A673 (cell line): ENCODE data around the gene EIF3D. TPM values are rescaled to one million over a fixed set of nuclear protein-coding genes. Genes with fewer than 3 reads are reported as not detected.

Experiments used
- BruUV-seq: library from RNA; stranded (reverse); fragments of 400-500 nt; replicated peaks from 2 replicates; lab custom pipeline; 2021; lab: Mats Ljungman, UMichigan
- CTCF ChIA-PET: fragments of 300-600 bp; sonication (Branson Sonifier 250); formaldehyde crosslinking; loops from one replicate; lab custom pipeline; 2022; ENCODE audit warnings: antibody characterized with exemption; lab: Charles Lee
- POLR2A ChIA-PET: fragments of 300-600 bp; sonication (Branson Sonifier 250); formaldehyde crosslinking; loops from one replicate; lab custom pipeline; 2022; ENCODE audit warnings: antibody characterized with exemption; ENCODE audit not compliant: low non-redundant PET; lab: Charles Lee
- DNase-seq: peaks from one replicate; pipeline ENCODE4 v3.0.0-alpha.2; 2015; ENCODE audit warnings: low spot score
- H3K27ac ChIP-seq: fragments of 200-600 bp; sonication (generic); 2 replicates; pipeline ENCODE4 v1.5.1; 2016; ENCODE audit warnings: mixed run types, low read depth, mild to moderate bottlenecking, mixed read lengths, antibody characterized with exemption, low read length; ENCODE audit not compliant: poor library complexity, severe bottlenecking
- H3K27me3 ChIP-seq: fragments of 200-600 bp; sonication (generic); replicated peaks from 2 replicates; pipeline ENCODE4 v1.6.1; 2017; ENCODE audit warnings: mixed run types, low read depth, mild to moderate bottlenecking, mixed read lengths, antibody characterized with exemption, low read length; ENCODE audit not compliant: insufficient read depth, poor library complexity
- H3K36me3 ChIP-seq: fragments of 200-600 bp; sonication (generic); 2 replicates; pipeline ENCODE4 v1.6.1; 2016; ENCODE audit warnings: mixed run types, mild to moderate bottlenecking, mixed read lengths, antibody characterized with exemption, low read length; ENCODE audit not compliant: insufficient read depth, poor library complexity, severe bottlenecking
- H3K4me1 ChIP-seq: fragments of 200-600 bp; sonication (generic); 2 replicates; pipeline ENCODE4 v1.6.1; 2017; ENCODE audit warnings: mixed run types, mild to moderate bottlenecking, mixed read lengths, antibody characterized with exemption, low read length; ENCODE audit not compliant: insufficient read depth, poor library complexity, severe bottlenecking
- H3K4me3 ChIP-seq: fragments of 200-600 bp; sonication (generic); 2 replicates; pipeline ENCODE4 v1.5.1; 2016; ENCODE audit warnings: low read depth, mixed run types, mild to moderate bottlenecking, mixed read lengths, low read length; ENCODE audit not compliant: poor library complexity, severe bottlenecking
- H3K9me3 ChIP-seq: fragments of 200-600 bp; sonication (generic); 2 replicates; pipeline ENCODE4 v1.6.1; 2016; ENCODE audit warnings: mixed run types, low read depth, mild to moderate bottlenecking, mixed read lengths, antibody characterized with exemption, low read length; ENCODE audit not compliant: poor library complexity, severe bottlenecking
- CTCF ChIP-seq: fragments of 300-800, 200-600 bp; sonication (generic); conservative IDR thresholded peaks from 2 replicates; pipeline ENCODE4 v1.5.1; 2017; ENCODE audit warnings: low read depth, mild to moderate bottlenecking, antibody characterized with exemption, low read length, moderate library complexity, mixed read lengths
- EZH2 ChIP-seq: fragments of 200-600 bp; sonication (generic); IDR thresholded peaks from 2 replicates; pipeline ENCODE4 v1.6.1; 2017; ENCODE audit warnings: borderline replicate concordance, low read depth, mild to moderate bottlenecking, mixed read lengths, antibody characterized with exemption, low read length; ENCODE audit not compliant: poor library complexity, severe bottlenecking
- intact Hi-C: fragments of 100-400 bp; cut with micrococcal nuclease; formaldehyde crosslinking; loops from one replicate; pipeline ENCODE4 v1.10.0; 2022; ENCODE audit not compliant: unreplicated experiment
- total RNA-seq: library from RNA; stranded (reverse); gene quantifications from 2 replicates; pipeline ENCODE4 v1.2.3, GENCODE V29; 2021

EIF3D gene
- total RNA-seq, 1 experiment from 2014 or later: 249 TPM

- BruUV-seq: no TSS peak
- H3K27ac ChIP-seq: no peak overlapping the region
- no peak for TF ChIP-seq EZH2
- TF ChIP-seq CTCF: no peak
- no peaks in the 10 kb centered on the region for H3K9me3 ChIP-seq
- ChIA-PET POLR2A (no interaction called here), CTCF (no interaction called here)
- DNase-seq: no peak
- no peaks in the 10 kb centered on the region for H3K27me3 ChIP-seq
- no peak overlapping the region for H3K4me3 ChIP-seq
- H3K4me1 ChIP-seq: peaks cover 19% of the 10 kb centered on the region
- intact Hi-C loops: no loop called here
- peaks cover 10% of the 10 kb centered on the region for H3K36me3 ChIP-seq
Observed at GRCh38 chr22:36469094-36469710, 59.8 kb downstream of the EIF3D start.

- peak overlapping the region; percentile 32 for H3K27ac ChIP-seq
- BruUV-seq: no TSS peak
- H3K36me3 ChIP-seq: peaks cover 5% of the 10 kb centered on the region
- DNase-seq: no peak
- H3K4me1 ChIP-seq: peaks cover 19% of the 10 kb centered on the region
- ChIA-PET CTCF (no interaction called here), POLR2A (no interaction called here)
- no peak overlapping the region for H3K4me3 ChIP-seq
- H3K9me3 ChIP-seq: no peaks in the 10 kb centered on the region
- intact Hi-C loops: no loop called here
- no peaks in the 10 kb centered on the region for H3K27me3 ChIP-seq
- TF ChIP-seq CTCF: no peak
- no peak for TF ChIP-seq EZH2
Observed at GRCh38 chr22:36467946-36468345, 61.0 kb downstream of the EIF3D start.

- peak; percentile 83 for DNase-seq
- Histone ChIP-seq H3K4me1 (peaks cover 19% of the 10 kb centered on the region), H3K9me3 (no peaks in the 10 kb centered on the region), H3K27me3 (no peaks in the 10 kb centered on the region), H3K36me3 (peaks cover 5% of the 10 kb centered on the region), H3K4me3 (no peak overlapping the region), H3K27ac (peak overlapping the region; percentile 32)
- BruUV-seq: TSS peak; percentile 67
- intact Hi-C loops: no loop called here
- ChIA-PET CTCF (interaction anchor here (0.5 kb wide), 1 partner anchor 289 kb away, joined by 3 read pairs; no protein-coding TSS in a partner anchor), POLR2A (interaction anchor here (0.7 kb wide), 1 partner anchor 24 kb away, joined by 3 read pairs; no protein-coding TSS in a partner anchor)
- no peak for TF ChIP-seq CTCF
- TF ChIP-seq EZH2: no peak
Observed at GRCh38 chr22:36467042-36467810, 61.7 kb downstream of the EIF3D start.
